Measurements from ENCODE around the gene ASRGL1.

DNA sequence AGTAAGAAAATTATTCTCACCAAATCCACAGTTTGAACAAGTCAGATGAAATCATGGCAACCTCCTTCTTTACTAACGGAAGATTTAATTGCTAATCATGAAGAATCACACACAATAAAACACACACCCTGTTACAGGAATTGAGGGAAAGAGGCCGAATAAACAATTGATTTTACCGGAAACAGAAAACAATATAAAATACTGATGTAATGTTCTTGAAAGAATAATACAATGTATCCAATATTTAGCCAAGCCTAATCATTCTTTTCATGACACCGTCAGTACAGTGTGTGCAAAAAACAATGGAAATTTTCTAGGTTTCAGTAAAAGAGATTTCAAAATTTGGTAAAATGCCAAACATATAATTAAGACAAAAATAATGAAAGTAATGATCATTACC is 23.4 kb downstream of the ASRGL1 start:
- TF ChIP-seq, protein P1, sequence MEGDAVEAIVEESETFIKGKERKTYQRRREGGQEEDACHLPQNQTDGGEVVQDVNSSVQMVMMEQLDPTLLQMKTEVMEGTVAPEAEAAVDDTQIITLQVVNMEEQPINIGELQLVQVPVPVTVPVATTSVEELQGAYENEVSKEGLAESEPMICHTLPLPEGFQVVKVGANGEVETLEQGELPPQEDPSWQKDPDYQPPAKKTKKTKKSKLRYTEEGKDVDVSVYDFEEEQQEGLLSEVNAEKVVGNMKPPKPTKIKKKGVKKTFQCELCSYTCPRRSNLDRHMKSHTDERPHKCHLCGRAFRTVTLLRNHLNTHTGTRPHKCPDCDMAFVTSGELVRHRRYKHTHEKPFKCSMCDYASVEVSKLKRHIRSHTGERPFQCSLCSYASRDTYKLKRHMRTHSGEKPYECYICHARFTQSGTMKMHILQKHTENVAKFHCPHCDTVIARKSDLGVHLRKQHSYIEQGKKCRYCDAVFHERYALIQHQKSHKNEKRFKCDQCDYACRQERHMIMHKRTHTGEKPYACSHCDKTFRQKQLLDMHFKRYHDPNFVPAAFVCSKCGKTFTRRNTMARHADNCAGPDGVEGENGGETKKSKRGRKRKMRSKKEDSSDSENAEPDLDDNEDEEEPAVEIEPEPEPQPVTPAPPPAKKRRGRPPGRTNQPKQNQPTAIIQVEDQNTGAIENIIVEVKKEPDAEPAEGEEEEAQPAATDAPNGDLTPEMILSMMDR (conservative IDR thresholded peaks at IDR 0.05; ENCODE audit: low read depth, low read length) = no peak
- TF ChIP-seq EZH2 (IDR thresholded peaks at IDR 0.05; ENCODE audit: borderline replicate concordance, low read depth, low read length, poor library complexity, severe bottlenecking) = no peak
